ENCODE data around the gene GPR17. TPM values are rescaled to one million over a fixed set of nuclear protein-coding genes. Genes with fewer than 3 reads are reported as not detected.

The GPR17 gene
- total RNA-seq, 1 donor from 2014 or later: not detected

GRCh38 chr2:127640082-127641072 is 5.6 kb upstream of the GPR17 start:
- Mint-ChIP-seq H3K27me3 (ENCODE audit: insufficient read depth, low read depth) (peaks cover 9% of the 10 kb centered on the region), H3K4me3 (no peak overlapping the region), H3K9me3 (no peaks in the 10 kb centered on the region), H3K27ac (no peak overlapping the region), H3K36me3 (no peaks in the 10 kb centered on the region), H3K4me1 (peaks cover 23% of the 10 kb centered on the region)
- no peaks in the 10 kb centered on the region for H4K20me1 ChIP-seq (ENCODE audit: low read depth)
- no peaks in the 10 kb centered on the region for H3K27me3 ChIP-seq
- no peaks in the 10 kb centered on the region for H3F3A ChIP-seq (ENCODE audit: low read depth)
- peaks cover 6% of the 10 kb centered on the region for H3K4me1 ChIP-seq
- H3K9me3 ChIP-seq (ENCODE audit: low read depth): no peaks in the 10 kb centered on the region
- H3K4me2 ChIP-seq: no peak overlapping the region
- TF ChIP-seq CTCF (IDR thresholded peaks at IDR 0.05) (peak; percentile 54), EZH2 (IDR thresholded peaks at IDR 0.05) (no peak)
- no peak overlapping the region for H3K27ac ChIP-seq
- no peak overlapping the region for H3K4me3 ChIP-seq
- peak; percentile 56 for DNase-seq (ENCODE audit: low spot score)
- no peak overlapping the region for H3K9ac ChIP-seq
- no peaks in the 10 kb centered on the region for H3K79me2 ChIP-seq (ENCODE audit: low read depth)
- H2AFZ ChIP-seq (replicated peaks): no peak overlapping the region
- H3K36me3 ChIP-seq: no peaks in the 10 kb centered on the region

GRCh38 chr2:127641133-127641532 is 4.8 kb upstream of the GPR17 start:
- H3F3A ChIP-seq (ENCODE audit: low read depth): no peaks in the 10 kb centered on the region
- H3K27me3 Mint-ChIP-seq (ENCODE audit: insufficient read depth, low read depth): peaks cover 9% of the 10 kb centered on the region
- no peaks in the 10 kb centered on the region for H3K36me3 Mint-ChIP-seq

GRCh38 chr2:127641846-127642507 is 4.0 kb upstream of the GPR17 start:
- H3K27me3 ChIP-seq: no peaks in the 10 kb centered on the region
- no peak for DNase-seq (ENCODE audit: low spot score)
- Mint-ChIP-seq H3K9me3 (no peaks in the 10 kb centered on the region), H3K4me3 (no peak overlapping the region), H3K27me3 (ENCODE audit: insufficient read depth, low read depth) (peaks cover 12% of the 10 kb centered on the region), H3K4me1 (peaks cover 35% of the 10 kb centered on the region), H3K27ac (no peak overlapping the region), H3K36me3 (no peaks in the 10 kb centered on the region)
- no peaks in the 10 kb centered on the region for H4K20me1 ChIP-seq (ENCODE audit: low read depth)
- H3K79me2 ChIP-seq (ENCODE audit: low read depth): no peaks in the 10 kb centered on the region
- TF ChIP-seq CTCF (IDR thresholded peaks at IDR 0.05): no peak
- TF ChIP-seq EZH2phosphoT487 (IDR thresholded peaks at IDR 0.05): no peak
- no peak for TF ChIP-seq EZH2 (IDR thresholded peaks at IDR 0.05)
- no peak overlapping the region for H3K4me2 ChIP-seq
- H3K4me3 ChIP-seq: no peak overlapping the region
- no peak overlapping the region for H3K9ac ChIP-seq
- H3K36me3 ChIP-seq: no peaks in the 10 kb centered on the region
- H3K27ac ChIP-seq: no peak overlapping the region
- H3F3A ChIP-seq (ENCODE audit: low read depth): no peaks in the 10 kb centered on the region
- H2AFZ ChIP-seq (replicated peaks): no peak overlapping the region
- H3K9me3 ChIP-seq (ENCODE audit: low read depth): no peaks in the 10 kb centered on the region
- peaks cover 13% of the 10 kb centered on the region for H3K4me1 ChIP-seq

More at GRCh38 chr2:127641133-127641532, 4.8 kb upstream of the GPR17 start:
- H3K4me2 ChIP-seq: no peak overlapping the region
- no peaks in the 10 kb centered on the region for H3K79me2 ChIP-seq (ENCODE audit: low read depth)
- H2AFZ ChIP-seq (replicated peaks): no peak overlapping the region
- no peak overlapping the region for H3K9ac ChIP-seq
- H3K4me1 ChIP-seq: peaks cover 13% of the 10 kb centered on the region
- H3K4me1 Mint-ChIP-seq: peaks cover 29% of the 10 kb centered on the region
- H3K9me3 Mint-ChIP-seq: no peaks in the 10 kb centered on the region
- H3K27ac Mint-ChIP-seq: no peak overlapping the region
- no peak for DNase-seq (ENCODE audit: low spot score)
- H3K27ac ChIP-seq: no peak overlapping the region
- H3K36me3 ChIP-seq: no peaks in the 10 kb centered on the region
- no peaks in the 10 kb centered on the region for H3K9me3 ChIP-seq (ENCODE audit: low read depth)
- TF ChIP-seq EZH2phosphoT487 (IDR thresholded peaks at IDR 0.05): no peak
- no peak for TF ChIP-seq EZH2 (IDR thresholded peaks at IDR 0.05)
- TF ChIP-seq CTCF (IDR thresholded peaks at IDR 0.05): no peak
- H3K4me3 Mint-ChIP-seq: no peak overlapping the region
- H4K20me1 ChIP-seq (ENCODE audit: low read depth): no peaks in the 10 kb centered on the region
- no peak overlapping the region for H3K4me3 ChIP-seq
- H3K27me3 ChIP-seq: no peaks in the 10 kb centered on the region
